Posterior cingulate gyrus (tissue), 11 donors: Measurements from ENCODE around the gene BASP1.
A peak's percentile ranks its signal among the peaks of the same experiment; 100 is the strongest.
"Not testable (repeated sequence)": the region's sequence is repeated elsewhere in the genome, so short reads cannot be mapped to it uniquely, and the experiment has no call there.

Experiments used
- DNase-seq, 10 donors: peaks; one replicate each; pipeline versions ENCODE4 v3.0.0 to v3.0.0-alpha.2; 2020 to 2021; ENCODE audit warnings: mixed read lengths in 3 of 10
- intact Hi-C: fragments of 100-400 bp; cut with DNase I; formaldehyde crosslinking; loops from one replicate; pipeline ENCODE4 v1.15.1; 2023

Gene BASP1

GRCh38 chr5:17278931-17279330 is 61.5 kb downstream of the BASP1 start:
- intact Hi-C loops, result no loop called here
- DNase-seq, result no peak

GRCh38 chr5:17279487-17279886 is 62.1 kb downstream of the BASP1 start:
- no peak for DNase-seq
- intact Hi-C loops, result no loop called here

GRCh38 chr5:17282283-17283120 is 65.1 kb downstream of the BASP1 start:
- intact Hi-C loops, result no loop called here
- peak in 3 of 10 donors; percentile 18 to 88 (median 54) for DNase-seq

GRCh38 chr5:17283121-17283415 is 65.6 kb downstream of the BASP1 start:
- no peak for DNase-seq
- intact Hi-C loops, result no loop called here

- DNase-seq, result no peak
These were observed 70.2 kb downstream of the BASP1 start for GRCh38 chr5:17287501-17288155.

GRCh38 chr5:17288570-17288969 is 71.1 kb downstream of the BASP1 start:
- intact Hi-C loops, result no loop called here
- DNase-seq, result no peak

More at GRCh38 chr5:17287501-17288155, 70.2 kb downstream of the BASP1 start:
- intact Hi-C loops, result no loop called here

- intact Hi-C loops, result no loop called here
- no peak for DNase-seq
These were observed 72.5 kb downstream of the BASP1 start for GRCh38 chr5:17289681-17290539.

GRCh38 chr5:17290540-17290974 is 73.1 kb downstream of the BASP1 start:
- intact Hi-C loops, result no loop called here
- DNase-seq, result no peak

- DNase-seq, result no peak
- intact Hi-C loops, result no loop called here
These were observed 75.1 kb downstream of the BASP1 start for GRCh38 chr5:17292434-17293015.

GRCh38 chr5:17294639-17295311 is 77.3 kb downstream of the BASP1 start:
- no peak for DNase-seq
- intact Hi-C loops, result no loop called here

GRCh38 chr5:17295671-17296070 is 78.2 kb downstream of the BASP1 start:
- peak in 1 of 10 donors; percentile 87 for DNase-seq
- intact Hi-C loops, result no loop called here

- intact Hi-C loops, result no loop called here
- no peak for DNase-seq
These were observed 84.7 kb downstream of the BASP1 start for GRCh38 chr5:17302106-17302505.

GRCh38 chr5:17302604-17303003 is 85.2 kb downstream of the BASP1 start:
- intact Hi-C loops, result no loop called here
- peak in 1 of 10 donors; percentile 57 for DNase-seq

GRCh38 chr5:17304282-17304681 is 86.9 kb downstream of the BASP1 start:
- intact Hi-C loops, result no loop called here
- peak in 1 of 10 donors; percentile 22 for DNase-seq

- DNase-seq, result no peak
- intact Hi-C loops, result no loop called here
These were observed 87.6 kb downstream of the BASP1 start for GRCh38 chr5:17305017-17305416.

GRCh38 chr5:17305964-17306725 is 88.7 kb downstream of the BASP1 start:
- DNase-seq, result peak in 1 of 10 donors; percentile 66

GRCh38 chr5:17306726-17307091 is 89.3 kb downstream of the BASP1 start:
- intact Hi-C loops, result no loop called here
- DNase-seq, result no peak

More at GRCh38 chr5:17305964-17306725, 88.7 kb downstream of the BASP1 start:
- intact Hi-C loops, result no loop called here

- DNase-seq, intact Hi-C loops: not testable (repeated sequence)
These were observed 90.0 kb downstream of the BASP1 start for GRCh38 chr5:17307440-17307839.

GRCh38 chr5:17308326-17309065 is 91.1 kb downstream of the BASP1 start:
- no peak for DNase-seq
- intact Hi-C loops, result no loop called here
